Glutamatergic neuron (in vitro differentiated cells): ENCODE data around the gene GFRA3. TPM values are rescaled to one million over a fixed set of nuclear protein-coding genes. Genes with fewer than 3 reads are reported as not detected.
A peak's percentile ranks its signal among the peaks of the same experiment; 100 is the strongest.

ENCODE experiments used
- DNase-seq: peaks from one replicate; pipeline ENCODE4 v3.0.0; 2022
- H3K27ac Mint-ChIP-seq: one replicate; pipeline ENCODE4 v1.8.0; 2020; ENCODE audit warnings: mild to moderate bottlenecking, mixed read lengths, inconsistent platforms; ENCODE audit not compliant: unreplicated experiment
- H3K27me3 Mint-ChIP-seq: one replicate; pipeline ENCODE4 v1.8.0; 2020; ENCODE audit warnings: mild to moderate bottlenecking, moderate library complexity, mixed read lengths, inconsistent platforms; ENCODE audit not compliant: unreplicated experiment
- H3K36me3 Mint-ChIP-seq: one replicate; pipeline ENCODE4 v1.8.0; 2020; ENCODE audit warnings: mild to moderate bottlenecking, mixed read lengths, inconsistent platforms; ENCODE audit not compliant: unreplicated experiment
- H3K4me1 Mint-ChIP-seq: one replicate; pipeline ENCODE4 v1.8.0; 2020; ENCODE audit warnings: mild to moderate bottlenecking, low read depth, mixed read lengths, inconsistent platforms; ENCODE audit not compliant: unreplicated experiment
- H3K4me3 Mint-ChIP-seq: one replicate; pipeline ENCODE4 v1.8.0; 2020; ENCODE audit warnings: mild to moderate bottlenecking, mixed read lengths, inconsistent platforms; ENCODE audit not compliant: unreplicated experiment
- H3K9me3 Mint-ChIP-seq: one replicate; pipeline ENCODE4 v1.8.0; 2020; ENCODE audit warnings: mild to moderate bottlenecking, moderate library complexity, mixed read lengths, inconsistent platforms; ENCODE audit not compliant: unreplicated experiment
- total RNA-seq: library from RNA; stranded (reverse); fragmentation: NEBNext Ultra II Directional; extraction: Animal tissue kit (Norgen Biotek cat#: 25700); gene quantifications from one replicate; pipeline ENCODE4 v1.2.1, GENCODE V29; 2021; ENCODE audit not compliant: unreplicated experiment
- TF ChIP-seq, protein P1 (sequence below): fragments of 200-600 bp; sonication (generic); IDR thresholded peaks from one replicate; pipeline ENCODE4 v1.5.0; 2021; ENCODE audit not compliant: partially characterized antibody, unreplicated experiment

Gene GFRA3
- total RNA-seq, 1 donor from 2014 or later = 1.1 TPM

DNA sequence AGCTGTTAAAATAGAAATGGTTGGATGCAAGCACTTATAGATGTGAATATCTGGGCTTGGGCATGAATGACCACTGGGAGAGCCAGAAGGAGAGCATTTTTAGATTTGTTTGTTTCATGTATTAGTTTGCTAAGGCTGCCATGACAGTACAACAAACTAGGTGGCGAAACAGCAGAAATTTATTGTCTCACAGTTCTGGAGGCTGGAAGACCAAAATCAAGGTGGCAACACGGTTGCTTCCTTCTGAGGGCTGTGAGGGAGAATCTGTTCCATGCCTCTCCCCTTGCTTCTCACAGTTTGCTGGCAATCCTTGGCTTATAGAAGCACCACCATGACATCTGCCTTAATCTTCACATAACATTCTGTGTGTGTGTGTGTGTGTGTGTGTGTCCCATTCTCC lies 41.1 kb downstream of the GFRA3 start:
- Mint-ChIP-seq H3K4me1 (peaks cover 9% of the 10 kb centered on the region), H3K27ac (no peak overlapping the region), H3K27me3 (peaks cover 1% of the 10 kb centered on the region), H3K4me3 (no peak overlapping the region), H3K36me3 (no peaks in the 10 kb centered on the region), H3K9me3 (no peaks in the 10 kb centered on the region)
- no peak for DNase-seq
- TF ChIP-seq, protein P1, sequence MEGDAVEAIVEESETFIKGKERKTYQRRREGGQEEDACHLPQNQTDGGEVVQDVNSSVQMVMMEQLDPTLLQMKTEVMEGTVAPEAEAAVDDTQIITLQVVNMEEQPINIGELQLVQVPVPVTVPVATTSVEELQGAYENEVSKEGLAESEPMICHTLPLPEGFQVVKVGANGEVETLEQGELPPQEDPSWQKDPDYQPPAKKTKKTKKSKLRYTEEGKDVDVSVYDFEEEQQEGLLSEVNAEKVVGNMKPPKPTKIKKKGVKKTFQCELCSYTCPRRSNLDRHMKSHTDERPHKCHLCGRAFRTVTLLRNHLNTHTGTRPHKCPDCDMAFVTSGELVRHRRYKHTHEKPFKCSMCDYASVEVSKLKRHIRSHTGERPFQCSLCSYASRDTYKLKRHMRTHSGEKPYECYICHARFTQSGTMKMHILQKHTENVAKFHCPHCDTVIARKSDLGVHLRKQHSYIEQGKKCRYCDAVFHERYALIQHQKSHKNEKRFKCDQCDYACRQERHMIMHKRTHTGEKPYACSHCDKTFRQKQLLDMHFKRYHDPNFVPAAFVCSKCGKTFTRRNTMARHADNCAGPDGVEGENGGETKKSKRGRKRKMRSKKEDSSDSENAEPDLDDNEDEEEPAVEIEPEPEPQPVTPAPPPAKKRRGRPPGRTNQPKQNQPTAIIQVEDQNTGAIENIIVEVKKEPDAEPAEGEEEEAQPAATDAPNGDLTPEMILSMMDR = no peak

DNA sequence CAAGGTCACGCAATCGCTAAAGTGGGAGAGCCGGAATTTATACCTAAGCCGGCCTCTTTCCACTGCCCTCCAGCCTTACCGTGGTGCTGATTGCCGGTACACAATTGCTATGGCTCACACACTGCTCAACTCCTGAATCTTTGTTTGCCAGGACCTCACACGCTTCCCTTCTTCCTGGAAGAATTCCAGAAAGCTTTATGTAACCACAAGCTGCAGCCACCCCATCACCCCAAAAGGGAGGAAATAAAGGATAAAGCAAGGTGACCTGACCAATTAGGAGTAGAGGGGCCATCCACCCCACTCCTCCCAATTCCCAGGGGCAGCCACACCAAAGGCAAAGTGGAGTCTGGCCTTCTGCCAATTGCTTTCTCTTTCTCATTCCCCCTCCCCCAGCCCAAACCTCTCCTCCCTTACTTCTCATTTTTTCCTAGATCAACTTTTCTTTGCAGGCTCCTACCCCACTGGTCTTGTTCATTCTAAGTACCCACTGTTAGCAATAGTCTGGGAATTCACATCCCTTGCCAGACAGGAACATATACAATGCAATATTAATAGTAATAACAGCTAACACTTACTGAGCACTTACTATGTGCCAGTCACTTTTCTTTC lies 43.3 kb downstream of the GFRA3 start:
- peak; percentile 66 for DNase-seq
- H3K9me3 Mint-ChIP-seq = no peaks in the 10 kb centered on the region
- H3K36me3 Mint-ChIP-seq = no peaks in the 10 kb centered on the region
- H3K4me3 Mint-ChIP-seq = peak overlapping the region; percentile 38
- H3K27me3 Mint-ChIP-seq = peaks cover 1% of the 10 kb centered on the region
- H3K4me1 Mint-ChIP-seq = peaks cover 9% of the 10 kb centered on the region
- peak overlapping the region; percentile 93 for H3K27ac Mint-ChIP-seq
- TF ChIP-seq, protein P1 = no peak

DNA sequence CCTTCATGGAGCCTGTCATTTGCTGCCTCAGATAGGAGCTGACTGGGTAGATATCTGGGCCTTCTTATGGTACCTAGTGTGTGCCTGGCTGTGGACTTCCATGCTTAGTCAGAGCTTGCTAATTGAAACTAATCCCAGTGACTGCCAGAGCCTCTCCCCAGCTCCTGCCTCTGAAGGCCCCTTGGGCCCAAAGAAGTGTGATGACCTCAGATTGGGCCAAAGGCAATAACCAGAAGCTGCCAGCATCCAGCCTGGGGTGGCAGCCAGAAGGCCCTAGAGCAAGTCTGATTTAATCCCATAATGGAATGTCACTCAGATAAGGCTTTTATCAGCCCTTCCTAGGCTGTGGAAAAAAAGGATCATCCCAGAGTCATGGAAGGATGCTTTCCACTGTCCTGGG lies 44.2 kb downstream of the GFRA3 start:
- no peaks in the 10 kb centered on the region for H3K36me3 Mint-ChIP-seq
- peaks cover 9% of the 10 kb centered on the region for H3K4me1 Mint-ChIP-seq
- H3K27me3 Mint-ChIP-seq = peaks cover 1% of the 10 kb centered on the region
- H3K9me3 Mint-ChIP-seq = no peaks in the 10 kb centered on the region
- peak overlapping the region; percentile 96 for H3K27ac Mint-ChIP-seq
- DNase-seq = peak; percentile 64
- peak overlapping the region; percentile 79 for H3K4me3 Mint-ChIP-seq
- TF ChIP-seq, protein P1 = no peak

DNA sequence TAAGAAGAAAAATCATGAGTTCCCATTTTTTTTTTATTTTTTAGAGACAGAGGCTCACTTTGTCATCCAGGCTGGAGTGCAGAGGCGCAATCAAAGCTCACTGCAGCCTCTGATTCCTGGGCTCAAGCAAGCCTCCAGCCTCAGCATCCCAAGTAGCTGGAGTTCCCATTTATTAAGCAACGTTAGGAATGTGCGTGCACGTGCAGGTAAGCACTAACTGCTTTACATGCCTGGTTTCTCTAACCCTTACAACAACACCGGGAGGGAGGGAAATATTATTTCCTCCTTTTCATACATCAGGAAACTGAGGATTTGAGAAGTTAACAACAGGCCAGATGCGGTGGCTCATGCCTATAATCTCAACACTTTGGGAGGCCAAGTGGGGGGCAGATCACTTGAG lies 45.0 kb downstream of the GFRA3 start:
- no peak overlapping the region for H3K4me3 Mint-ChIP-seq
- no peaks in the 10 kb centered on the region for H3K36me3 Mint-ChIP-seq

DNA sequence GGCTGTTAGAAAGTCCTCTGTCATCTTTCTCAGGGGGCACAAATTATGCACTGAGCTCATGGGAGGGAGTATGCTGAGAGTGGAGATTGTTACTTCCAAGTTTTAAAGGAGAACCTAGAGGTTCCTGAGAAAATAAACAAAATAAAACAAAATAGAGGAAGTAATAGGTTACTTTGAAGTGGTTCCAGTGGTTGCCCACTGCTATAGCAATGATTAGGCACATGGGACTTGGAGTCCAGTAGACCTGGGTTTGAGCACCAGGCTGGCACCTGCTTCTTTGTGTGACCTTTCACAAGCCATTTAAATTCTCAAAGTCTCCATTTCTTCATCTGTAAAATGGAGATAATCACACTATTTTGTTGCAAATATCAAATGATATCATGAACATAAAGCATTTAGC lies 47.5 kb downstream of the GFRA3 start:
- Mint-ChIP-seq H3K4me3 (no peak overlapping the region), H3K36me3 (no peaks in the 10 kb centered on the region), H3K27me3 (peaks cover 1% of the 10 kb centered on the region), H3K4me1 (peaks cover 10% of the 10 kb centered on the region), H3K9me3 (no peaks in the 10 kb centered on the region), H3K27ac (no peak overlapping the region)
- TF ChIP-seq, protein P1 = no peak
- DNase-seq = no peak

More for the DNA sequence above, 45.0 kb downstream of the GFRA3 start:
- peaks cover 1% of the 10 kb centered on the region for H3K27me3 Mint-ChIP-seq
- no peak overlapping the region for H3K27ac Mint-ChIP-seq
- H3K9me3 Mint-ChIP-seq = no peaks in the 10 kb centered on the region
- TF ChIP-seq, protein P1 = no peak
- H3K4me1 Mint-ChIP-seq = peaks cover 10% of the 10 kb centered on the region
- no peak for DNase-seq
